ENCODE data around the gene STAU1.

The STAU1 gene

DNA sequence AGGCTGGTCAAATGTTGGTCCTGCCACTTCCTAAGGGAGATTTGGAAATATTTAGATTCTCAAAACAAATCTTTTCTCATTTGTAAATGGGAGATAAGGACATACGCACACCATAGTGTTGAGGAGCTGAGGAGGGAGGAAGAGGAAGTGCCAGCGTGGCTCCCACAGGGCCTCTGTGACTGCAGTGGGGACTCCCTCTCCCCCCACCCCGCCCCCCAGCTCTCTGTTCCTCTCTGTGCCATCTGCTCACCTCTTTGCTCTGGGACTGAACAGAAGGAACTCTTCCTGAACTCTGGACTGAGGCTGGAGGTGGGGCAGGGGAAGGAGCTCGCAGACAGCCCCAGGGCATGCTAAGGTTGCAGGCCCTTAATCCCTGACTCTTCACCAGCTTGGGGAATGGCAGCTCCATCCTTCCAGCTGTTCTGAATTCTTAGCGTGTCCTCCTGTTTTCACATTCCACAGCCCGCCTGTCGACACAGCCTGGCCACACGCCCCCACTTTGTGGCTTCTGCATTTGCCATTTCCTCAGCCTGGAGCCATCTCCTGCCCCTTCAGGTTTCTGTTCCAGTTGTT is 42.5 kb upstream of the STAU1 start:
- in situ Hi-C loops (cut with MboI; ENCODE audit: low pct_unique_long_range_greater_than_20kb, low sequenced_read_pairs, unreplicated experiment): no loop called here
- no peak for DNase-seq (ENCODE audit: low spot score)
- TF ChIP-seq, protein P1, sequence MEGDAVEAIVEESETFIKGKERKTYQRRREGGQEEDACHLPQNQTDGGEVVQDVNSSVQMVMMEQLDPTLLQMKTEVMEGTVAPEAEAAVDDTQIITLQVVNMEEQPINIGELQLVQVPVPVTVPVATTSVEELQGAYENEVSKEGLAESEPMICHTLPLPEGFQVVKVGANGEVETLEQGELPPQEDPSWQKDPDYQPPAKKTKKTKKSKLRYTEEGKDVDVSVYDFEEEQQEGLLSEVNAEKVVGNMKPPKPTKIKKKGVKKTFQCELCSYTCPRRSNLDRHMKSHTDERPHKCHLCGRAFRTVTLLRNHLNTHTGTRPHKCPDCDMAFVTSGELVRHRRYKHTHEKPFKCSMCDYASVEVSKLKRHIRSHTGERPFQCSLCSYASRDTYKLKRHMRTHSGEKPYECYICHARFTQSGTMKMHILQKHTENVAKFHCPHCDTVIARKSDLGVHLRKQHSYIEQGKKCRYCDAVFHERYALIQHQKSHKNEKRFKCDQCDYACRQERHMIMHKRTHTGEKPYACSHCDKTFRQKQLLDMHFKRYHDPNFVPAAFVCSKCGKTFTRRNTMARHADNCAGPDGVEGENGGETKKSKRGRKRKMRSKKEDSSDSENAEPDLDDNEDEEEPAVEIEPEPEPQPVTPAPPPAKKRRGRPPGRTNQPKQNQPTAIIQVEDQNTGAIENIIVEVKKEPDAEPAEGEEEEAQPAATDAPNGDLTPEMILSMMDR (IDR thresholded peaks at IDR 0.05; ENCODE audit: extremely low read depth, insufficient read depth, missing control alignments): no peak

GRCh38 chr20:49230021-49230420 is 41.9 kb upstream of the STAU1 start:
- in situ Hi-C loops (cut with MboI; ENCODE audit: low pct_unique_long_range_greater_than_20kb, low sequenced_read_pairs, unreplicated experiment): no loop called here
- no peak for DNase-seq (ENCODE audit: low spot score)
- TF ChIP-seq, protein P1 (IDR thresholded peaks at IDR 0.05; ENCODE audit: extremely low read depth, insufficient read depth, missing control alignments): no peak

- in situ Hi-C loops (cut with MboI; ENCODE audit: low pct_unique_long_range_greater_than_20kb, low sequenced_read_pairs, unreplicated experiment): no loop called here
- TF ChIP-seq, protein P1 (IDR thresholded peaks at IDR 0.05; ENCODE audit: extremely low read depth, insufficient read depth, missing control alignments): no peak
- DNase-seq (ENCODE audit: low spot score): no peak
Observed at GRCh38 chr20:49229381-49229780, 41.2 kb upstream of the STAU1 start.

GRCh38 chr20:49228676-49229075 is 40.5 kb upstream of the STAU1 start:
- in situ Hi-C loops (cut with MboI; ENCODE audit: low pct_unique_long_range_greater_than_20kb, low sequenced_read_pairs, unreplicated experiment): no loop called here
- DNase-seq (ENCODE audit: low spot score): no peak
- TF ChIP-seq, protein P1 (IDR thresholded peaks at IDR 0.05; ENCODE audit: extremely low read depth, insufficient read depth, missing control alignments): no peak

GRCh38 chr20:49225896-49226295 is 37.8 kb upstream of the STAU1 start:
- in situ Hi-C loops (cut with MboI; ENCODE audit: low pct_unique_long_range_greater_than_20kb, low sequenced_read_pairs, unreplicated experiment): no loop called here
- TF ChIP-seq, protein P1 (IDR thresholded peaks at IDR 0.05; ENCODE audit: extremely low read depth, insufficient read depth, missing control alignments): no peak
- DNase-seq (ENCODE audit: low spot score): no peak

- TF ChIP-seq, protein P1 (IDR thresholded peaks at IDR 0.05; ENCODE audit: extremely low read depth, insufficient read depth, missing control alignments): no peak
- no peak for DNase-seq (ENCODE audit: low spot score)
- in situ Hi-C loops (cut with MboI; ENCODE audit: low pct_unique_long_range_greater_than_20kb, low sequenced_read_pairs, unreplicated experiment): loop anchor here (5.0 kb wide), 1 partner anchor 88 kb away; no protein-coding TSS in a partner anchor
Observed at GRCh38 chr20:49219924-49220831, 32.0 kb upstream of the STAU1 start.
